HepG2 (cell line): ENCODE results near the gene LEMD2. TPM values are rescaled to one million over a fixed set of nuclear protein-coding genes. Genes with fewer than 3 reads are reported as not detected.
A peak's percentile ranks its signal among the peaks of the same experiment; 100 is the strongest.

Experiments
- HNRNPL ChIP-seq: fragments of 200-400 bp; formaldehyde crosslinking; IDR thresholded peaks from 2 replicates; pipeline ENCODE4 v1.6.1; 2017; ENCODE audit warnings: mild to moderate bottlenecking, low read depth, low read length
- KDM2A ChIP-seq: sonication (generic); formaldehyde crosslinking; IDR thresholded peaks from 2 replicates; pipeline ENCODE4 v1.4.0; 2020; ENCODE audit warnings: low read depth, missing genetic modification reagents, borderline replicate concordance
- MAFG ChIP-seq: sonication (generic); formaldehyde crosslinking; IDR thresholded peaks from 2 replicates; pipeline ENCODE4 v1.5.1; 2020; ENCODE audit warnings: mild to moderate bottlenecking, missing genetic modification reagents
- MYNN ChIP-seq: sonication (generic); formaldehyde crosslinking; IDR thresholded peaks from 2 replicates; pipeline ENCODE4 v1.4.0; 2020; ENCODE audit warnings: mild to moderate bottlenecking, low read depth, missing genetic modification reagents
- NAIF1 ChIP-seq: sonication (generic); formaldehyde crosslinking; IDR thresholded peaks from 2 replicates; pipeline ENCODE4 v1.5.0; 2020; ENCODE audit warnings: mild to moderate bottlenecking, missing genetic modification reagents, borderline replicate concordance
- NCOA5 ChIP-seq: sonication (generic); formaldehyde crosslinking; IDR thresholded peaks from 2 replicates; pipeline ENCODE4 v1.4.0; 2020; ENCODE audit warnings: missing genetic modification reagents
- NPAS2 ChIP-seq: sonication (generic); formaldehyde crosslinking; IDR thresholded peaks from 2 replicates; pipeline ENCODE4 v1.8.0; 2022; ENCODE audit warnings: mild to moderate bottlenecking, missing genetic modification reagents, borderline replicate concordance
- RFX5 ChIP-seq: IDR thresholded peaks from 2 replicates; pipeline ENCODE4 v1.6.1; 2011; ENCODE audit warnings: low read depth, low read length, improper control_type of control experiment
- TEAD3 ChIP-seq: optimal IDR thresholded peaks from 2 replicates; pipeline ENCODE3; 2016; ENCODE audit warnings: borderline replicate concordance
- ZFP36 ChIP-seq: fragments of 150-350 bp; IDR thresholded peaks from 2 replicates; pipeline ENCODE4 v1.6.1; 2018; ENCODE audit warnings: borderline replicate concordance, low read length, low read depth; ENCODE audit not compliant: partially characterized antibody
- ZFP41 ChIP-seq: sonication (generic); formaldehyde crosslinking; IDR thresholded peaks from 2 replicates; pipeline ENCODE4 v1.4.0; 2020; ENCODE audit warnings: mild to moderate bottlenecking, missing genetic modification reagents, borderline replicate concordance
- ZNF333 ChIP-seq: sonication (generic); formaldehyde crosslinking; IDR thresholded peaks from 2 replicates; pipeline ENCODE4 v1.4.0; 2020; ENCODE audit warnings: mild to moderate bottlenecking, missing genetic modification reagents, borderline replicate concordance
- ZNF34 ChIP-seq: sonication (generic); formaldehyde crosslinking; IDR thresholded peaks from 2 replicates; pipeline ENCODE4 v1.4.0; 2020; ENCODE audit warnings: mild to moderate bottlenecking, missing genetic modification reagents, borderline replicate concordance
- ZNF407 ChIP-seq: sonication (generic); formaldehyde crosslinking; IDR thresholded peaks from one replicate; pipeline ENCODE4 v1.5.1; 2020; ENCODE audit warnings: mild to moderate bottlenecking, missing genetic modification reagents; ENCODE audit errors: not compliant biosample characterization
- ZNF501 ChIP-seq: sonication (generic); formaldehyde crosslinking; IDR thresholded peaks from 2 replicates; pipeline ENCODE4 v1.5.1; 2020; ENCODE audit warnings: mild to moderate bottlenecking, moderate library complexity, missing genetic modification reagents
- ZNF564 ChIP-seq: sonication (generic); formaldehyde crosslinking; IDR thresholded peaks from 2 replicates; pipeline ENCODE4 v1.8.1; 2023; ENCODE audit warnings: mild to moderate bottlenecking, missing genetic modification reagents
- ZNF687 ChIP-seq: sonication (generic); formaldehyde crosslinking; IDR thresholded peaks from 2 replicates; pipeline ENCODE4 v1.5.1; 2020; ENCODE audit warnings: mild to moderate bottlenecking, missing genetic modification reagents, moderate library complexity
- polyA plus RNA-seq, 8 experiments: library from polyadenylated mRNA; depleted of rRNA in 3 of 8; stranded (reverse) in 7 of 8; unstranded in 1 of 8; fragments of >200 nt; fragmentation: Illumina TruSeq in 4 of 8; extraction: Trizol in 4 of 8; gene quantifications; 2 replicates each; pipeline versions ENCODE4 v1.2.1 to v1.2.3, GENCODE V29; 2011 to 2016; ENCODE audit warnings: low read depth in 4 of 8, missing spikeins in 1 of 8, mixed read lengths in 1 of 8; ENCODE audit not compliant: insufficient read depth in 1 of 8
- total RNA-seq, 5 experiments: library from RNA; depleted of rRNA; stranded (reverse); fragments of >200 nt; fragmentation: Illumina TruSeq; extraction: Trizol; gene quantifications; 2 replicates each; pipeline ENCODE4 v1.2.3, GENCODE V29; 2016; ENCODE audit warnings: low read depth in 1 of 5

LEMD2 gene
- total and polyA plus RNA-seq, 2 of the 13 experiments (the other 11 are each of a cell fraction or from before 2014, with no cell fraction given): 45.2 to 62.9 TPM

GRCh38 chr6:33744001-33744848 is 44.7 kb downstream of the LEMD2 start (continued):
- TF ChIP-seq ZNF407 (CRISPR knock-in tag) (no peak), NPAS2 (no peak), MAFG (CRISPR knock-in tag) (no peak), NAIF1 (CRISPR knock-in tag) (no peak), ZNF333 (no peak), ZFP41 (CRISPR knock-in tag) (no peak), NCOA5 (CRISPR knock-in tag) (no peak), ZNF501 (CRISPR knock-in tag) (peak; percentile 42; the same call in 1 of the 2 replicates), TEAD3 (CRISPR knock-in tag) (peak; percentile 83), ZNF687 (no peak), KDM2A (CRISPR knock-in tag) (peak; percentile 61), HNRNPL (0 out of 2 replicates have a peak, but pooled peaks have one; percentile 26), ZNF564 (CRISPR knock-in tag) (no peak), RFX5 (peak; percentile 89), MYNN (CRISPR knock-in tag) (0 out of 2 replicates have a peak, but pooled peaks have one; percentile 74), ZFP36 (no peak), ZNF34 (CRISPR knock-in tag) (no peak)
